GM18498 (cell line): ENCODE measurements around the gene ZNF226.
"Not testable (repeated sequence)": the region's sequence is repeated elsewhere in the genome, so short reads cannot be mapped to it uniquely, and the experiment has no call there.

Source experiments
- ATAC-seq: cut with Tn5 transposase; IDR thresholded peaks from one replicate; pipeline ENCODE4 v1.9.1; 2021; ENCODE audit warnings: mild to moderate bottlenecking, moderate library complexity; ENCODE audit not compliant: unreplicated experiment

The ZNF226 gene

DNA sequence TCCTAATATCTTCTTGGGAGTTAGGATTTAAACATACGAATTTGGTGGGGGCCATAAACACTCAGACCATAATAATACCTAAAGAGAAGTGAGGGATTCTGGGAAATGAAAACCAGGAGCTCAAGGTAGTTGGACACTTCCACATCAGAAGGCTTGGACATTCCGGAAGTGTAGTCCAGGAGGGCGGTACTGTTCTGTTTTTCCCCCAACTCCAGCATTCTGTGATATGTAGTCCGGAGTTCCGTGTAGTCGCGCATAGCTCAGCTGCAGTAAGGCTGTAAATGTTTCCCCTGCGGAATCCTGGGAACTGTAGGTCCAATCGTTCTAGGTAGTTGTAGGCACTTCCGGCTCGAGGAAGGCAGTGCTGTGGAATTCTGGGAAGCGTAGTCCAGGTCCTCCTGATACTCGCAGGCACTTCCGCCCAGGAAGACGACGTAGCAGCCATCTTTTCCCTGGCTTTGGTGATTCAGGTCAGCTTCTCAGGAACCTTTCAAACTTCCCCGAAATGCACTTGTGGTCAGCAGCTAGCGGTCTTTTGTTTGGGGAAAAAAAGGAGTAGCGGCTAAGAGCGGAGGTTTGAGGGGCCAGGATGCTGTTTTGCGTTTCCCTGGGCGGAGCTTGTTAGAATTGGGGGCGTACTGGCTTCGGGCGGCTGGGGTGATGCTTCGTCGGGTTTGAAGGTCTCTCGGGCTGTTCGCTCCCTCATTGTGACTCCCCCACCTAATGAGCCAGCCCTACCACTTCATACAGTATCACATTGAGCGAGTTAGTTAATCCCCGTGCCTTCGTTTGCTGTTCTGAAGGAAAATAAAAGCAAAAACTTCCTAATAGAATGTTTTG, at the start of gene ZNF226:
Gene ZNF226, plus strand, starts transcription at position 428 of the 840 bp plus-strand sequence. CDS start 4,981 bp downstream, outside the sequence.
- ATAC-seq: peak; percentile 86

DNA sequence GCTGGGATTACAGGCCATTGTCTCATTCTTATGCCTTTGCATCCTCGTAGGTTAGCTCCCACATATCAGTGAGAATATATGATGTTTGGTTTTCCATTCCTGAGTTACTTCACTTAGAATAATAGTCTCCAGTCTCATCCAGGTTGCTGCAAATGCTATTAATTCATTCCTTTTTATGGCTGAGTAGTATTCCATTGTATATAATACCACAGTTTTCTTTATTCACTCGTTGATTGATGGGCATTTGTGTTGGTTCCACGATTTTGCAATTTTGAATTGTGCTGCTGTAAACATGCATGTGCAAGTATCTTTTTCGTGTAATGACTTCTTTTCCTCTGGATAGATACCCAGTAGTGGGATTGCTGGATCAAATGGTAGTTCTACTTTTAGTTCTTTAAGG, 43.7 kb upstream of the ZNF226 start:
- ATAC-seq: not testable (repeated sequence)

DNA sequence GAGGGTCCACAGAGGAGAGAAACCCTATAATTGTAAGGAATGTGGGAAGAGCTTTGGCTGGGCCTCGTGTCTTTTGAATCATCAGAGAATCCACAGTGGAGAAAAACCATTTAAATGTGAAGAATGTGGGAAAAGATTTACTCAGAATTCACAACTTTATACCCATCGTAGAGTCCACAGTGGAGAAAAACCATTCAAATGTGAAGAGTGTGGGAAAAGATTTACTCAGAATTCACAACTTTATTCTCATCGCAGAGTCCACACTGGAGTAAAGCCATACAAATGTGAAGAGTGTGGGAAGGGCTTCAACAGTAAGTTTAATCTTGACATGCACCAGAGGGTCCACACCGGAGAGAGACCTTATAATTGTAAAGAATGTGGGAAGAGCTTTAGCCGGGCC, 32.9 kb upstream of the ZNF226 start:
- ATAC-seq: no peak

DNA sequence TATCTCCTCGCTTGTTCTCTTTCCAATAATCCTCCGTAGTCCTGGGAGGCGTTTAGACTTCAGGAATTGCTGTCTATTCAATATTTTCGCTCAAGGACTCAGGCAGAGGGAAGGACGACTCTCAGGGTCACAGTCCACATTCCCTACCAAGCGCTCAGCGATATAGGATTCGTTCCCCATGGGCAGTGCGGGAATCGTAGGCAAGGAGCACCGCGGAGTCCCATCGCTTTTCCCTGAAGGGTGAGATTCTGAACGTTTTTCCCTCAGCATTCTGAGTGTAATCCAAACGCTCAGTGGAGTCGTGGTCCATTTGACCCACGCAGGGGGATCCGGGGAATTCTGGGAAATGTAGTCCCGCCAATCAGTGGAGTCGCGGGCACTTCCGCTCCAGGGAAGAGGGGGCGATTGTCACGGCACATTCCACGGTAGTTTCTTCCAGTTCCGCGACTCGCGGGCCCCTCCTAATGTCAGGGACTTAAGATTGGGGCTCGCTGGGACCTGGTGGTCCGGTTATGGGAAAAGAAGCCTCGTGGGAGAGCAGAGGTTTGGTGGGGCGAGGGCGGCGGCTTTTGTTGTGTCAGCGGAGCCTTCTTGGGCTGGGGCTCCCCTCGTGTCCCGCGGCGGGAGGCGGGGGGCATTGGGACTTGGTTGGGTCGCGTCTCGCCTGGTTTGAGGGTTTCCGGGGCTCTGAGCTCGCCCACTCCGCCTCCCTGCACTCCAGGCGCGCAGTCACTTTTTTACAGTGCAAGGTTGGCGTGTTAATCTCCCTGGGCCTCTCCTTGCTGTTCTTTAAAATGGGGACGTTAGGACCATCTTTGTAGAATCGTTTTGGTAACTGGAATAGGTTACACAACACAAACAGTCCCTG, 23.5 kb upstream of the ZNF226 start, which contains the start of gene ZNF234:
Gene ZNF234, plus strand, starts transcription at position 364 of the 868 bp plus-strand sequence. CDS start 3,079 bp downstream, outside the sequence.
- ATAC-seq: peak; percentile 88

DNA sequence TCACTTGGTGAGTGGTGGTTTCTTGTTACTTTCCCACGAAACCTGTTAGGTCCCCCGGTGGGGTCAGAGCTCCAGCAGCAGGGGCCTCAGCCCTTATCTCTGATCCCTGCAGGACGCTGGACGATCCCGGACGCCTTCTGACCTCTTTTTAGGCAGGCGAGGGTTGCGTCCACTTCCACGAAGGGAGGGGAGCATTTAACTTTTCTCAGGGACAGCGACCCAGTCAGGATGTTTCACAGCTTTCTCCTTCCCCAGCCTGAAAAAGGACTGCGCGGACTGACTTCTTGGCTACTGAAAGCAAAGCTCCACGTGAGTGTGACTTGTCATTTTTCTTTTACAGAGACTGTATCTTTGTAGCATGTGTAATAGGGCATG, 22.9 kb upstream of the ZNF226 start:
- ATAC-seq: no peak

DNA sequence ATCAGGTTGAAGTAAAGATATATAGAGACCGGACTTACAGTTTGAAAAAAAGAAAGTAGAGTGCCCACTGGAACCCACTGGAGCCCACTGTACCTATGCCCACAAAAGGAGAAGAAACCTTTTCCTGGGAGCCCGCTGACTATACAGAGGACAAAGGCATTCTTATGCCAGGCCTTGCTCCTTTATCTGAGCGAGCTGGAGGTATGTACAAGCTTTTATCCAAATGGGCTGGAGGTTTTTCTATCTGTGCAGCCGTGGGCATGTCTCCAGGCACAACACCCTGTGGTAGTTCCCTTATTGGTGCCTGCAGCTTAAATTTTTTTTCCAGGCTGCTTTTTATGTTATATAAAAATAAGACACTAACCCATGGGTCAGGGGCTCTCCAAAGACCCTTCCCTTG, 15.1 kb upstream of the ZNF226 start:
- no peak for ATAC-seq

DNA sequence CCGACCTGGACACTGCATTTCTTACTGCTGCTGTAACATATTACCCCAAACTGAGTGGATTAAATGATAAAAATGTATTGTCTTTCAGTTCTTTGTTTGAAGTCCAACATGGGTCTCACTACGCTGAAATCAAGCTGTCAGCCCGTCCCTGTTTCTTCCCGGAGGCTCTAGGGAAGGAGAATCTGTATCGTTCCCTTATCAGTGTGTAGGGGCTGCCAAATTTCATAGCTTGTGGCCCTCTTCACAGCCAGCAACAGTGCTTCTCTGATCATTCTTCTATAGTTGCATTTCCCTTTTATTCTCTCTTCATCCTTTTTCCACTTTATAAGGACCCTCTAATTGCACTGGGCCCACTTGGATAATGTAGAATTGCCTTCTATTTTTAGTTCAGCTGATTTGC, 13.4 kb upstream of the ZNF226 start:
- no peak for ATAC-seq

DNA sequence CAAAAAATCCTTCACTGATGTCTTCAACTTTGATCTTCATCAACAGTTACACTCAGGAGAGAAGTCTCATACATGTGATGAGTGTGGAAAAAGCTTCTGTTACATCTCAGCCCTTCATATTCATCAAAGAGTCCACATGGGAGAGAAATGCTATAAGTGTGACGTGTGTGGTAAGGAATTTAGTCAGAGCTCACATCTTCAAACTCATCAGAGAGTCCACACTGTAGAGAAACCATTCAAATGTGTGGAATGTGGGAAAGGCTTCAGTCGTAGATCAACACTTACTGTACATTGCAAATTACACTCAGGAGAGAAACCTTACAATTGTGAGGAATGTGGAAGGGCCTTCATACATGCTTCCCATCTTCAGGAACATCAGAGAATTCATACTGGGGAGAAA, 8.4 kb upstream of the ZNF226 start:
- ATAC-seq: no peak

DNA sequence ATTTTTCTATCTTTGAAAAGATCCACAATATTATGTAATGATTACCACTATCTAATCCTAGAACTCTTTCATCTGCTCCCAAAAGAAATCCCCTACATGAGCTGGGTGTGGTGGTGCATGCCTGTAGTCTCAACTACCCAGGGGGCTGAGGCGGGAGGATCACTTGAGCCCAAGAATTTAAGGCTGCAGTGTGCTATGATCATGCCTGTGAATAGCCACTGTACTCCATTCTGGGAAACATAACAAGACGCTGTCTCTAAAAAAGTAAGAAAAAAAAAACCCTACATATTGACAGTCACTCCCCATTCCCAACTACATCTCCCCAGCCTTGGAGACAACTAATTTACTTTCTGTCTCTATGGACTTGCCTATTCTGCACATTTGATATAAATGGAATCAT, 1.1 kb upstream of the ZNF226 start:
- no peak for ATAC-seq

DNA sequence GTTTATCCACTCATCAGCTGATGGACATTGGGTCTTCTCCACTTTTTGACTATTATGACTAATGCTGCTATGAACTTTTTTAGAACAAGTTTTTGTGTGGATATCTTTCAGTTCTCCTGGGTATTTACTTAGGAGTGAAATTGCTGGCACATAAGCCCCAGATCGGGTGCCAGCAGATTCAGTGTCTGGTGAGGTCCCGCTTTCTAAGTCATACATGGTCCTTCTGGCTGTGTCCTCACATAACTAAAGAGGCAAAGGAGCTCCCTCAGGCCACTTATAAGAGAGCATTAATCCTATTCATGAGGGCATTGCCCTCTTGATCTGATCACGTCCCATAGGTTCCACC, 600 bp upstream of the ZNF226 start:
- peak; percentile 7 for ATAC-seq

DNA sequence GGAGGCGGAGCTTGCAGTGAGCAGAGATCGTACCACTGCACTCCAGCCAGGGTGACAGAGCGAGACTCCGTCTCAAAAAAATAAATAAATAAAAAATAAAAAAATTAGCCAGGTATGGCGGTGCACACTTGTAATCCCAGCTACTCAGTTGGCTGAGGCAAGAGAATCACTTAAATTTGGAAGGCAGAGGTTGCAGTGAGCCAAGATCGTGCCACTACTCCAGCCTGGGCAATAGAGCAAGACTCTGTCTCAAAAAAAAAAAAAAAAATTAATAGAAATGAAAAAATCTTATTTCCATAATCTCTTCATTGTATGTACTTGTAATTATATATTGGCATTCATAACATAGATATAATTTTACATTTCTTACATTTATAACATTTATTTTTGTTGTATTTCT, 5.8 kb downstream of the ZNF226 start:
- not testable (repeated sequence) for ATAC-seq

DNA sequence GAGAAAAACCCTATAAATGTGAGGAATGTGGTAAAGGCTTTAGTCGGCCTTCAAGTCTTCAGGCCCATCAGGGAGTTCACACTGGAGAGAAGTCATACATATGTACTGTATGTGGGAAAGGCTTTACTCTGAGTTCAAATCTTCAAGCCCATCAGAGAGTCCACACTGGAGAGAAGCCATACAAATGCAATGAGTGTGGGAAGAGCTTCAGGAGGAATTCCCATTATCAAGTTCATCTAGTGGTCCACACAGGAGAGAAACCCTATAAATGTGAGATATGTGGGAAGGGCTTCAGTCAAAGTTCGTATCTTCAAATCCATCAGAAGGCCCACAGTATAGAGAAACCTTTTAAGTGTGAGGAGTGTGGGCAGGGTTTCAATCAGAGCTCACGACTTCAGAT, 11.7 kb downstream of the ZNF226 start:
- no peak for ATAC-seq

DNA sequence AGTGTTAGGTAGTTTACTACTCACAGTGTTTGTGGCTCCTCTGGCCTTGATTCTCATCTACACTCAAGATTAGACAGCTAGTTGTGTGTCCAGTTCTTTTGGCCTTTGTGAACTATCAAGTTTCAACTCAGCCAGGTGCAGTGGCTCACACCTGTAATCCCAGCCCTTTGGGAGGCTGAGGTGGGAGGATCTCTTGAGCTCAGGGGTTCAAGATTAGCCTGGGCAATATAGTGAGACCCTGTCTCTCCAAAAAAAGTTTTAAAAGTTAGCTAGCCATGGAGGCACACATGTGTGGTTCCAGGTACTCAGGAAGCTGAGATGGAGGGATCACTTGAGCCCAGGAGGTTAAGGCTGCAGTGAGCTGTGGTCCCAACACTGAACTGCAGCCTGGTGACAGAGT, 16.1 kb downstream of the ZNF226 start:
- no peak for ATAC-seq

DNA sequence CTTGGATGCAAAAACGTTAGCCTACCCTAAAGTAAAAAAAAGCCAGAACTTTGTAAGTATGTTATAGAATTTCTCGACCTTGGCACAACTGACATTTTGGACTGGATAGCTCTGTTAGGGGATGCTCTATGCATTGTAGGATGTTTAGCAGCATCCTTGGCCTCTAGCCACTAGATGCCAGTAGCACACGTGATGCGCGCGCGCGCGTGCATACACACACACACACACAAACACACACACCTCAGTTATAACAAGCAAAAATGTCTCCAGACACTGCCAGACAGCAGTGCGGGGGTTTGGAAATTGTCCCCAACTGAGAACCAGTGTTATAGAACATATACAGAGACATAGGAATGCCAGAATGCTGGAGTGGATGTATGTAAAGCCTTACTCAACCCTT, 17.2 kb downstream of the ZNF226 start:
- ATAC-seq: no peak

DNA sequence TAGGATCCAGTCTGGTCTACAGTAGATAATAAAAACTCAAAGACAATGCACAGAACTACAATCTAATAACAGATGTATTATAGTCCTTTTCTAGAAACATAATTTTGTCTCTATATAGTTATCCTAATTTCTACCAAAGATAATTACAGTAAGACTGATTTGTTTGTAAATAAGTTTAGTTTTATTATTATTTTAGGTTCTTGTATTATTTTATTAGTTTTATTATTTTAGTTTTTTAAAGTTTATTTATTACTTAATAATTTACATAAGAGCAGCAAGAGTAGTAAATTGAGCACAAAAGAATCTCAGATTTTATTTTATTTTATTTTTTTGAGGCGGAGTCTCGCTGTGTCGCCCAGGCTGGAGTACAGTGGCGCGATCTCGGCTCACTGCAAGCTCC, 25.1 kb downstream of the ZNF226 start:
- ATAC-seq: no peak

DNA sequence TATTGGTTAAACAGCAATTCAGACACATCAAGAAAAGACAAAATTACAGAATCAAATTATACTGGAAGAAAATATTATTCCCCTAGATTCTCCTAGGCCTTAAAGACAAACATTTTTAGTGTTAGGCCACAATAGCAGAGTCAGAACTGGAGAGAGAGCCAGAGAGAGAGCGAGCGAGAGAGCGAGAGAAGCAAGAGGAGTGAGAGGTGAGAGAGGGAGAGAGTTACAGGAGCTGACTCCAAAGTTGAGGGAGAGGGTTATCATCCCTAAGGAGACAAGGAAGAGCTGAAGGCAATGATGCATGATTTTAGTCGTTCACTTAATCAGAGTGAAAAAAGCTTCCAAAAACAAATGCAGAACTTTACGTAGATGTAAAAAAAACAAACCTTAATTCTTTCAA, 27.2 kb downstream of the ZNF226 start:
- no peak for ATAC-seq

DNA sequence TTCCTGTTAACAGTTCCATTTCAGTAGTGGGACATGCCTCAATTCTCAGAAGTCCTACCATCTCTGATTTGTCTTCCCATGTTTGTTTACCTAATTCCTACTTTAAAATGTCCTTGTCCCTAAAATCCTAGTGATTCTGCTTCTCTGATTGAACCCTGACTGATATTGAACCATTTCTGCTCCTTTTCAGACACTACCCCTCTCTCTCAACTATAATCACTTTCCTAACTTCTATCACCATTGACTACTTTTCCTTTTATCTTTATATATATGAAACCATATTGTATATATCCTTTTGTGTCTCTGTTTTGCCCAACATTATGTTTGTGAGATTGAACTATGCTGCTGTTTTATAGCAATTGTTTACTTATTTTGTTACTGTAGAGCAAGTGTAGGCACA, 31.9 kb downstream of the ZNF226 start:
- ATAC-seq: no peak

DNA sequence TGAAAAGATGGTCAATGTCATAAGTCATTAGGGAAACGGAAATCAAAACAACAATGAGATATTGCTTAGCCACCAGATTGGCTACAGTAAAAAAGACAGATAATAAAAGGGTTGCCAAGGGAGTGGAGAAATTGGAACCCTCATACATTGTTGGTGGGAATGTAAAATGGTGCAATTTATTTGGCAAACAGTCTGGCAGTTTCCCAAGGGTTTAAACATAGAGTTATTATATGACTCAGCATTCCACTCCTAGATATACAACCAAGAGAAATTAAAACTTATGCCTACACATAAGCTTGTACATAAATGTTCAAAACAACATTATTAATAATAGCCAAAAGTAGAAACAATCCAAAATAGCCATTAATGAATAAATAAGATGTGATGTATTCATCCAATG, 37.6 kb downstream of the ZNF226 start:
- no peak for ATAC-seq

DNA sequence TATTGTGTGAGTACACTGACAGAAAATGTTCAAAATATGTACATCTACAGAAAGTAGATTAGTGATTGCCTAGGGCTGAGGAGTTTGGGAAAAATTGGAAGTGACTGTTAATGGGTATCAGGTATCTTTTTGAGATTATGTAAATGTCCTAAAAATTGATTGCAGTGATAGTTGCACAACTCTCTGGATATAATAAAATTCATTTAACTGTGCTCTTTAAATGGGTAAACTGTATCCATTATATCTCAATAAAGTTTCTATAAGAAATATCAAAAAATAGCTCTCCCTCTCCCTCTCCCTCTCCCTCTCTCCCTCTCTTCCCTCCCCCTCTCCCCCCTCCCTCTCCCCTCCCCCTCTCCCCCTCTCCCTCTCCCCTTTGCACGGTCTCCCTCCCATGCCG, 38.1 kb downstream of the ZNF226 start:
- ATAC-seq: no peak

DNA sequence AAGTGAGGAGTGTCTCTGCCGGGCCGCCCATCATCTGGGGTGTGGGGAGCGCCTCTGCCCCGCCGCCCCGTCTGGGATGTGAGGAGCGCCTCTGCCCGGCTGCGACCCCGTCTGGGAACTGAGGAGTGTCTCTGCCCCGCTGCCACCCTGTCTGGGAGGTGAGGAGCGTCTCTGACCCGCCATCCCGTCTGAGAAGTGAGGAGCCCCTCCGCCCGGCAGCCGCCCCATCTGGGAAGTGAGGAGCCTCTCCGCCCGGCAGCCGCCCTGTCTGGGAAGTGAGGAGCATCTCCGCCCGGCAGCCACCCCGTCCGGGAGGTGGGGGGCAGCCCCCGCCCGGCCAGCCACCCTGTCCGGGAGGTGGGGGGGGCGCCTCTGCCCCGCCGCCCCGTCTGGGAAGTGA, 39.0 kb downstream of the ZNF226 start:
- ATAC-seq: not testable (repeated sequence)

DNA sequence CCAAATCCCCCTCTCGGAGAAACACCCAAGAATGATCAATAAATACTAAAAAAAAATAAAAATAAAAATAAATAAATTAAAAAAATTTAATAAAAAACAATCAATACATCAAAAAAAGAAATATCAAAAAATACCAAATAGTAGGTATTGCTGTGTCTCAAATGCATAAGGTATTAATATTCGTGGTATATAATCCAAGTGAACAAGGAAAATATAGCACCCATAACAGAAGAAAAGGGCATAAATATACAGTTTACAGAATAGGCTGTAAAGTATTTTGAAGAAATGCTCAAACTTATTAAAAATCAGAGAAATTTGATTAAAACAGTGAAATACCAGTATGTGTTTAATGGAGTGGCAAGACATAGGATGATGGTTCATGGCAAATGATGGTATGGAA, 39.9 kb downstream of the ZNF226 start:
- ATAC-seq: no peak
